CD4-positive, alpha-beta T cell treated with Interleukin-17A for 4 hours (primary cell): ENCODE data around the gene NFXL1.

Source experiments
- DNase-seq: peaks from one replicate; pipeline ENCODE4 v3.0.0-alpha.2; 2020; ENCODE audit warnings: mixed read lengths

Gene NFXL1

DNA sequence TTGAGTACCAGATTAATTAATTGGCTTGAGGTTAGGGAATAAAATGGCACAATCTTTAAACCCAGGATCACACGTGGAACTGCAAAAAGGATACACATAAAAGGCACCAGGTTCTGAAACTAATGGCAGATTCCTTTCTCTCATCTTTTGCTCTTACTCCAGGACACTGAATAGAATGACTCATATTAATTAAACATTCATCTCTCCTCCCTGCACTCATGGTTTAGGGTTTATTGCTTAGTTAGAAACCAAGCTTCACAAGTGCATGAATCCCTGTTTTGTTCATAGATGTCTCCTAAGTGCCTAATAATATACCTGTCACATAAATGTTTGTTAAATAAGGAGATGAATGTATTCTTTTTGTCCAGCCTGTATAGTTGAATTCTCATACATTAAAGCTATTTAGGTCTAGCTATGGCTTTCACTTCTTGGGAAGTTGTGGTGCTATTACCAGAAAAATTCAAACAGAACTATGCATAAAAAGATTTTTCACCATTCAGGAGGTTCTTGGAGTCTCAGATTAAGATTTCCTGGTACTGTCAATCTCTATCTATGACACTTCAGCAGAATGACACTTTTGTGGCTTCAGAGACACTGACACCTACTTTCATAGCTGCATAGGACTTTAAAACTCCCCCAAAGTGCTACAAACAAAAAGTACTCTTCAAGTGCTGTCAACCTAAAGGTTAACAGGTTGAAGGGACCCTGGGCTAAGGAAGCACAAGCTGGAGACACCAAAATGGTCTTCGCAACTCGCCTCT lies 83.9 kb downstream of the NFXL1 start:
- no peak for DNase-seq

DNA sequence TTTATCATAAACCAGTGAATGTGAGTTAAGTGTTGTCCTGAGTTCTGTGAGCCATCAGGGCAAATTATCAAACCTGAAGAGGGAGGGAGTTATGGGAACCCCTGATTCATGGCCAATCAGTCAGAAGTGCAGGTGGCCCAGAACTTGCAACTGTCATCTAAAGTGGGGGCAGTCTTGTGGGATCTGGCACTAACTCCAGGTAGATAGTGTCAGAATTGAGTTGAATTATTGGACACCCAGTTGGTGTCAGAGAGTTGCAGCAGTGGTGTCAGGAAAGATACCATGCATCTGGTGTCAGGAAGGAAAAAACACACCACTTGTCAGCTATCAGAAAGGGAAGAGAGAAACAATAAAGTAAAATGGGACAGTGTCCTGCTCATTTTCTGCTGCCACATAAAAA lies 84.9 kb downstream of the NFXL1 start:
- DNase-seq: no peak

DNA sequence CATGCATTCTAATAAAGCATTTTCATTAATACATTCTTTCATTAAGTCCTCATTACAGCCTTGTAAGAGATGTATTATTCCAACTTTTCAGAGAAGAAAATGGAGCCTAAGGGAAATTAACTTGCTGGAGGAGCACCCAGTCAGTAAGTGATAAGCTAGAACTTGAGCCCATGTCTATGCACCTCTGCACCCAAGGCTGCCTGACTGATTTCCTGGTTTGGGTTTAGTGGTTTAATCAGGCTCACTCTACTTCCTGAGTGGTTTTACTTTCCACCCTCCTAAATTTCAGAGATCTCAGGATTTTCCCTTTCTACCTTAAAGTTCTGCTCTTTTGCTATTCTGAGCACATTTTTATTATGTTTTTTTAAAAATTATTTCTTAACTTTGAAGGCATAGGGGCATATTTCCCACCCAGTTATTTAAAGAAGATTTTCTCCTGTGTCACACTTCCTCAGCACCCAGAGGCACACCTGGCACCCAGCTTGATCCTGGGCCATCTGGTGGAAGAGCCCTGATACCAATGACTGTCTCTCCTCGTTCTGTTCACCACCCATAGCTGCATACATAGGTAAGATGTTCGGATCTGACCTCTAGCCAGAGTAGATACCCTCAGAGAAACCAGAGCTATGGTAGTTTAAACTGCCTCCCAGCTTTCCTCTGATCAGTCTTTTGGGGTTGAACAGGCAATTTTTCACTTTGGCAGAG lies 86.9 kb downstream of the NFXL1 start:
- DNase-seq: no peak

DNA sequence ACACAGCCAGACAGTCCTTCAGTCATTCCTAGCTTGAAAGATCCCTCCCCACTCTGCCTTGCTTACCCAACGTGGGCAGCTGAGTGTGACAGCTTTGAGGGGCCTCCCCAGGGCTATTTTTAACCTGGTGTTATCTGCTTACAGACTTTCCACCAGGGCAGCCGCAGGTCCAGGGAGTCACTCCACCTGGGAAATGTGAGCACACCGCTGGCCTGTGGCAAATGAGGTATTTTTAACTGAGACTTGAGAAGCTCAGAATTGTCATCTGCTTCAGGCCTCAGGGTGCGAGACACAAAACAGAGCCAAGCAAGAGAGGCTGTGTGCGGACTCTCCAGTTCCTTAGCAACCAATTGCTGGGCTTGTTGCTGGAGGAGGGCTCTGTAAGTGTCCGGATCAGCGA lies 89.5 kb downstream of the NFXL1 start:
- no peak for DNase-seq

DNA sequence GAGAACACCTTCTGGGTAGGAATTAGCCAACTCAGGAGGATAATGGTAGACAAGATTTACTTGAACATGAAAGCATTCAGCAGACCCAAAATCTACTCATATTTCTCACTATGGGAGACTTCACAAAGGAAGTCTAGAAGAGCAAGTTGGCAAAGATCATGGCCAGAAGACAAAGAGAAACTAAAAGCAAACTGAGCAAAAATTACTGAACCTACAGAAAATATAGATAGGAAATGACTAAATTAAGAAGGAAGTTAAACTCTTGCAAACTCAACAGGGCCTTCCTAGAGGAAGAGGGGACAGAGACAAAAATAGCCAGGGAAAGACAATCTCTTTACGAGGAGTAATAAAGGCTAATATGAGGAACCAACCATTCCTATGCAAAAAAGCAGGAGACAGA lies 95.2 kb downstream of the NFXL1 start:
- no peak for DNase-seq

DNA sequence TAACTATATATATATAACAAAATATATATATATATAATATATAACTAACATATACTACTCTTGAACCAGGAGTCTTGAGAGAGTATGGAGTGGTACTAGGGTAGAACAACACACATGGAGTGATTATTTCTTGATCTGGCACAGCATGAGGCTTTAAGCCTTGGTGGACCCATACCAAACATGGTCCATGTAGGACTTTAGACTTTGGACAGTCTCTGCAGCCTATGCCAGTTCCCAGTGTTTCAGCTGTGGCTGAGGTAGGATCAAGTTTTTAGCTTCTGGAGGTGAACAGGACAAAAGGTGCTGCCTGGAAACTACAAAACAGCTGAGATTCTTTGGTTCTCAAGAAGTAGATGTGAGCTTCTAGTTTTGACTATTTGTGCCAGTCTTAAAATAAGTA lies 97.1 kb downstream of the NFXL1 start:
- no peak for DNase-seq

DNA sequence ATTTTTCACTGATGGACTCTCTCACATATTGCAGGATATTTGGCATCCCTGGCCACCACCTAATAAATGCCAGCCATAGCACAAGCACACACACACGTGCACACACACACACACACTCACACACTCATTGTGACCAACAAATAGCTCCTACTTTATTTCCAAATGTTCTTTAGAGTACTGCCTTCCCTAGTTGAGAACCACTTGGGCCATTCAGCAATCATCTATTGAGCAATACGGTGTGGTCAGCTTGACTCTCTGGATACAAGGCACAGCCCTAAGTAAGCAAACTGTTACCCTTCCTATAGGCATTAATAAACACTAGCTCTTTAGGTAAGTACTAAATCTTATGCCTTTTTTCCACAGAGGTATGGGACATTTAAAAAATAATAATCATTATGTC lies 97.6 kb downstream of the NFXL1 start:
- DNase-seq: no peak

DNA sequence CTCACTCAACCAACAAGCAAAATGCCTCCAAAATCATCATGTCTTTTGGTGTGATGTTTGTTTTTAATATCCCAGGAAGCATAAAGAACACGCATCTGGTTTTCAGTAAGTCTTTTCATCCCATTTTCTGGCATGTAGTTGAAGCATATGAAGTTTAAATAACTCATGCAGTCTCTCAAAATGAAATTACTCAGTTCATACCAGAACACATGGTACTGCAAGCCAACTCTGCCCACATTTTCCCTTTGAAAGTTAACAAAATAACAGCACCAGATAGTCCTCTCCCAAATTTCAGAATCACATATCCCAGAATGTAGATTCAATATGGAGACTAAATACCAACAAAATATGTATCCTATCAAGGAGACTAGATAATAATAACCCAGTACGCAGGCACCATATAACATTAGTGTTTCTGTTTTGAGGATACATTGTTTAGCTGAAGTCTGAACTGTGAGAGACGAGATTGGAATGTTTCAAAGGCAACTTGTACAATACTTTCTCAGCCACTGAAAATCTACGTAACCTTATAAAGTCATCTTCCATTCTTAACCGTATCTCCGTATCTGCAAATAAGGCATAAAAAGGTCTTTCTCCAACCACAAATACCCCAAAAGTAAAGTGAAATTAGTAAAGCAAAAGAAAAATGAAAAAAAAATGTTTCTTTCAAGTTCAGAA lies 99.6 kb downstream of the NFXL1 start:
- DNase-seq: no peak

DNA sequence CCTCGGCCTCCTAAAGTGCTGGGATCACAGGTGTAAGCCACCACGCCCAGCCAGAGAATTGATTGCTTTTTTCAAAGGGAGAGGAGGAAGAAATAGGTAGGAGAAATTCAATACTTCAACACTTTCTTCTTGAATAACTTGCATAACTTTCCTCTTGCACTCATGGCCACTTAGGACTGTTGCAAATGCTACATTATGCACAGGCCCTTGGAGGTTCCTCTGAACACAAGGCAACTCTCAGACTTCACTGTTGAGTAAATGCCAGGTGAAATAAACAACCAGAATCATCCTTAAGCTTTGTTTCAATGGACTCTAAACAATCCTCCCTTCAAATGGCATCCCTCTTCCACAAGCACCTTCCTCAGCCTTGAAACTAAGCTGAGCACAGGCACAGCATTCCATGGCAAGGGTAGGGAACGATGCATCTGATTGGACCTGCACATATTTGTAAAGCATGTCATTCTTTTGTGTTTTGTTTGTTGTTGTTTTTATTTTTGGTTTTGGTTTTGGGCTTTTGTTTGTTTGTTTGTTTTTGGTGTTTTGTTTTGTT lies 104.7 kb downstream of the NFXL1 start:
- no peak for DNase-seq

DNA sequence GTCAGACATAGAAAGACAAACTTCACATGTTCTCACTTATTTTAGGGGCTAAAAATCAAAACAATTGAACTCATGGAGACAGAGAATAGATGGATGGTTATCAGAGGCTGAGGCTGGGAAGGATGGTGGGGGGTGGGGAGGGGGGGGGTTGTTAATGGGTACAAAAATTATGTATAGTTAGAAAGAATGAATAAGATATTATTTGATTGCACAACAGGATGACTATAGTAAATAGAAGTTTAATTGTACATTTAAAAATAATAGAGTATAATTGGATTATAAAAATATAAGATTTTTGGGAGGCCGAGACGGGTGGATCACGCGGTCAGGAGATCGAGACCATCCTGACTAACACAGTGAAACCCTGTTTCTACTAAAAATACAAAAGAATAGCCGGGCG lies 109.8 kb downstream of the NFXL1 start:
- DNase-seq: no peak

DNA sequence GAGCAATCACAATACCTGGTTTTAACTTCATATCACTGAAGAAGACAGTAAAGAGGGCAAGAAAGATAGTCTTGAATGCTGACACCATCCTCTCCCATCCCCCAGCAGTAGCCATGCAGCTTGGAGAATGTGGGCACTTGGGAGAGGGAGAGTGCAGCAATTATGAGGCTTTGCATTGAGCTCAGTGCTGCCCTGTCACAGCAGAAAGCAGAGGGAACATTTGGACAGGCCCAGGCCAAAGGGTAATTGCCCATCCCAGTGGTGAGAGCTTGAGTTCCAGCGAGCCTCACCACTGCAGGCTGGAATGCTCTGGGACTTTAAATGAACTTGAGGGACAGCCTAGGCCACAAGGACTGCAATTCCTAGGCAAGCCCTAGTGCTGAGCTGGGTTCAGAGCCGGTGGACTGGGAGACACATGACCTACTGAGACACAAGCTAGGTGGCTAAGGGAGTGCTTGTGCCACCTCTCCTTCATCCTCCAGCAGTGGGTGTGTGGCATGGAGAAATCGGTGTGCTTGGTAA lies 112.8 kb downstream of the NFXL1 start:
- DNase-seq: no peak

DNA sequence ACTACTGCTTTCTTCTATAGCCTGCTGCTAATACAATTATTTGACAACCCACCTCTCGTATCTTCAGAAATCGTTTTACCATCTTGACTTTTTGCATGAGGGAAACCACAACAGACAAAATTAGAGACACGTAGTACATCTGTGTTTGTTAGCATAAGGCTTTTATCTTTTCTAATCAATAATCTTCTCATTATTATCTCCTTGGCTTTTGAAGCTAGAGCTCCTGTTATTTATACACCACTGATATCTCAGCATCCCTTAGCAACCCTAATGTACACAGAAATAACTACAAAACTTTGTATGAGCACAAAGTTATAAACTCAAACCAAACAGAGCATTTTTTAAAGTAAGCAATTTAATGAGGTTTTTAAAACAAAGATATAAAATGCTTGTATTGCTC lies 116.2 kb downstream of the NFXL1 start:
- no peak for DNase-seq
